ENCODE results near the gene EPS15. TPM values are rescaled to one million over a fixed set of nuclear protein-coding genes. Genes with fewer than 3 reads are reported as not detected.
"Not testable (repeated sequence)": the region's sequence is repeated elsewhere in the genome, so short reads cannot be mapped to it uniquely, and the experiment has no call there.

EPS15 gene
- total RNA-seq, 4 donors from 2014 or later = 53.5 to 106 (median 74.2) TPM

DNA sequence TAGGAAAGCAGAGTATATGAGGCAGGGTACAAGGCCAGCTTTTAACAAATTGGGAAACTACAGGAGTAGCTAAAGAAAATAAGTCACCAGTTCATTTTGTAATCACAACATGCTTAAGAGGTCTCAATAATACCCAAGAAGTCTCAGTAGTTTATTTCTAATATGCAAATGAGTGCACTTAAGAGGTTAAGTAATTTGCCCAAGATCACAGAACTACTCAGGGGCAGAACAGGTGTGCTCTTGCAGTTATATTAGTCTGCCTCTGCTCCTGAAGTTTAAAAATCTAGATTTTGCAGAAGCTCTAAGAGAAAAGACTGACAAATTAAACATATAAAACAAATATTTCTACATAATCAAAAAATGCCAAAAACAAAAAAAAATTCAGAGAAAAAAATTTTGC, 6.9 kb downstream of the EPS15 start:
- H3K4me1 ChIP-seq = peaks cover 15 to 97% (median 27%) of the 10 kb centered on the region in 3 donors
- no peaks in the 10 kb centered on the region for H3K27me3 ChIP-seq
- H3K9me3 ChIP-seq = no peaks in the 10 kb centered on the region
- no peak overlapping the region for H3K4me3 ChIP-seq
- no peaks in the 10 kb centered on the region for H3K36me3 ChIP-seq
- no peak overlapping the region for H3K27ac ChIP-seq
- no peak for ATAC-seq
- no peak for TF ChIP-seq POLR2AphosphoS5 (IDR thresholded peaks at IDR 0.05)
- no peak for TF ChIP-seq POLR2A (IDR thresholded peaks at IDR 0.05)
- TF ChIP-seq CTCF (IDR thresholded peaks at IDR 0.05) = no peak
- no peak for TF ChIP-seq EP300 (IDR thresholded peaks at IDR 0.05)

GRCh38 chr1:51509773-51510172, 9.3 kb downstream of the EPS15 start:
- H3K9me3 ChIP-seq = no peaks in the 10 kb centered on the region
- WGBS, 2 donors (ENCODE audit: low coverage in 1 of 2) = 63 to 86% methylated on average over 2 of the region's 2 CpGs
- H3K4me3 ChIP-seq = no peak overlapping the region
- no peak overlapping the region for H3K27ac ChIP-seq
- no peak for TF ChIP-seq CTCF (IDR thresholded peaks at IDR 0.05)
- no peak for TF ChIP-seq EP300 (IDR thresholded peaks at IDR 0.05)
- no peak for TF ChIP-seq POLR2A (IDR thresholded peaks at IDR 0.05)
- TF ChIP-seq POLR2AphosphoS5 (IDR thresholded peaks at IDR 0.05) = no peak
- peaks cover 14 to 93% (median 17%) of the 10 kb centered on the region in 3 donors for H3K4me1 ChIP-seq
- H3K36me3 ChIP-seq = no peaks in the 10 kb centered on the region
- ATAC-seq = no peak
- no peaks in the 10 kb centered on the region for H3K27me3 ChIP-seq

DNA sequence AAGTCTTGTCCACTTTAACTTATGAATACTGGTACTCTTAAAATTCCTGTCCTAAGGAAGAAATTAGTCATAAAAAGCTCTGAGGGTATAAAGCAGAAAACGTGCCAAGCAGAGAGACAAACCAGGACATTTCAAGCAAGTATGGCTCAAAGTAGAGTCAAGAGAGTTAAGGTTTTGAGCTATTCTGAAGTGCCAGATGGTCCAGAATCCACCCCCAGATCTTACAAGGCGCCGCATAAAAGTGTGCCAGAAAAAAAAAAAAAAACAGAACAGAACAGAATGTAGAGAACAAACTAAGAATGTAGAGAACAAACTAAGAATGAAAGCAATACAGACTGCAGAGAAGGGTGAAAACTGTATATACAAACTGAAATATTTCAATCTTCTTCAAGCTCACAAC, 12.5 kb downstream of the EPS15 start:
- WGBS, 2 donors (ENCODE audit: low coverage in 1 of 2) = 15 to 23% methylated on average over 3 of the region's 3 CpGs

GRCh38 chr1:51504806-51505525, 14.1 kb downstream of the EPS15 start:
- Histone ChIP-seq H3K27me3 (no peaks in the 10 kb centered on the region), H3K4me3 (no peak overlapping the region), H3K9me3 (no peaks in the 10 kb centered on the region), H3K4me1 (peaks cover 12 to 47% (median 14%) of the 10 kb centered on the region in 3 donors), H3K36me3 (peaks cover 0 to 11% of the 10 kb centered on the region in 2 donors), H3K27ac (no peak overlapping the region)
- ATAC-seq = no peak
- 93 to 95% methylated on average over 9 to 11 of the region's 11 CpGs for WGBS, 2 donors (ENCODE audit: low coverage in 1 of 2)
- TF ChIP-seq CTCF (IDR thresholded peaks at IDR 0.05) (no peak), POLR2AphosphoS5 (IDR thresholded peaks at IDR 0.05) (no peak), POLR2A (IDR thresholded peaks at IDR 0.05) (no peak), EP300 (IDR thresholded peaks at IDR 0.05) (no peak)

More for the DNA sequence above, 12.5 kb downstream of the EPS15 start:
- Histone ChIP-seq H3K27ac (peak overlapping the region in 2 of 4 donors; percentile 12 to 47), H3K9me3 (no peaks in the 10 kb centered on the region), H3K27me3 (no peaks in the 10 kb centered on the region), H3K36me3 (peaks cover 0 to 5% of the 10 kb centered on the region in 2 donors), H3K4me3 (peak overlapping the region; percentile 6 to 26), H3K4me1 (peaks cover 12 to 63% (median 17%) of the 10 kb centered on the region in 3 donors)
- TF ChIP-seq EP300 (IDR thresholded peaks at IDR 0.05) = no peak
- TF ChIP-seq POLR2A (IDR thresholded peaks at IDR 0.05) = no peak
- no peak for TF ChIP-seq POLR2AphosphoS5 (IDR thresholded peaks at IDR 0.05)
- no peak for TF ChIP-seq CTCF (IDR thresholded peaks at IDR 0.05)
- peak; percentile 34 for ATAC-seq

GRCh38 chr1:51501218-51501630, 17.8 kb downstream of the EPS15 start:
- not testable (repeated sequence) for H3K9me3 ChIP-seq, H3K27ac ChIP-seq, H3K27me3 ChIP-seq, ATAC-seq, H3K4me3 ChIP-seq
- peaks cover 0 to 11% of the 10 kb centered on the region in 2 donors for H3K36me3 ChIP-seq
- 91% methylated on average over 8 of the region's 8 CpGs; no CpG with 5 or more reads in 1 of the 2 donors for whole genome bisulfite sequencing, 2 donors (ENCODE audit: low coverage in 1 of 2)
- peaks cover 0 to 19% (median under 1%) of the 10 kb centered on the region in 3 donors for H3K4me1 ChIP-seq

Measured in gastroesophageal sphincter (tissue), 4 donors.